ENCODE results near the gene ABHD8. TPM values are rescaled to one million over a fixed set of nuclear protein-coding genes. Genes with fewer than 3 reads are reported as not detected.

ABHD8 gene, protein sequence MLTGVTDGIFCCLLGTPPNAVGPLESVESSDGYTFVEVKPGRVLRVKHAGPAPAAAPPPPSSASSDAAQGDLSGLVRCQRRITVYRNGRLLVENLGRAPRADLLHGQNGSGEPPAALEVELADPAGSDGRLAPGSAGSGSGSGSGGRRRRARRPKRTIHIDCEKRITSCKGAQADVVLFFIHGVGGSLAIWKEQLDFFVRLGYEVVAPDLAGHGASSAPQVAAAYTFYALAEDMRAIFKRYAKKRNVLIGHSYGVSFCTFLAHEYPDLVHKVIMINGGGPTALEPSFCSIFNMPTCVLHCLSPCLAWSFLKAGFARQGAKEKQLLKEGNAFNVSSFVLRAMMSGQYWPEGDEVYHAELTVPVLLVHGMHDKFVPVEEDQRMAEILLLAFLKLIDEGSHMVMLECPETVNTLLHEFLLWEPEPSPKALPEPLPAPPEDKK
- total RNA-seq (10 to 100 TPM in 5 of 9 donors, 1 to 10 TPM in 4; 7.4 to 21.8 (median 10.3) TPM), polyA plus RNA-seq (10 to 100 TPM; 11.6 to 19.2 TPM)
- long read RNA-seq, donor 1, transcript ABHD8-201 (5 exons, 2,090 nt), result major isoform, 15 of 15 reads
- long read RNA-seq, donor 1, partial matches to known transcripts, result 0 of 15 reads
- long read RNA-seq, donor 1, other reads (novel, unspliced or antisense), result 0 of 15 reads
- long read RNA-seq, donor 2, transcript ABHD8-201 (5 exons, 2,090 nt), result major isoform, 13 of 17 reads
- long read RNA-seq, donor 2, partial matches to known transcripts, result 4 of 17 reads
- long read RNA-seq, donor 2, other reads (novel, unspliced or antisense), result 0 of 17 reads
- long read RNA-seq, donor 3, transcript ABHD8-201 (5 exons, 2,090 nt), result major isoform, 25 of 27 reads
- long read RNA-seq, donor 3, partial matches to known transcripts, result 0 of 27 reads
- long read RNA-seq, donor 3, other reads (novel, unspliced or antisense), result 2 of 27 reads

DNA sequence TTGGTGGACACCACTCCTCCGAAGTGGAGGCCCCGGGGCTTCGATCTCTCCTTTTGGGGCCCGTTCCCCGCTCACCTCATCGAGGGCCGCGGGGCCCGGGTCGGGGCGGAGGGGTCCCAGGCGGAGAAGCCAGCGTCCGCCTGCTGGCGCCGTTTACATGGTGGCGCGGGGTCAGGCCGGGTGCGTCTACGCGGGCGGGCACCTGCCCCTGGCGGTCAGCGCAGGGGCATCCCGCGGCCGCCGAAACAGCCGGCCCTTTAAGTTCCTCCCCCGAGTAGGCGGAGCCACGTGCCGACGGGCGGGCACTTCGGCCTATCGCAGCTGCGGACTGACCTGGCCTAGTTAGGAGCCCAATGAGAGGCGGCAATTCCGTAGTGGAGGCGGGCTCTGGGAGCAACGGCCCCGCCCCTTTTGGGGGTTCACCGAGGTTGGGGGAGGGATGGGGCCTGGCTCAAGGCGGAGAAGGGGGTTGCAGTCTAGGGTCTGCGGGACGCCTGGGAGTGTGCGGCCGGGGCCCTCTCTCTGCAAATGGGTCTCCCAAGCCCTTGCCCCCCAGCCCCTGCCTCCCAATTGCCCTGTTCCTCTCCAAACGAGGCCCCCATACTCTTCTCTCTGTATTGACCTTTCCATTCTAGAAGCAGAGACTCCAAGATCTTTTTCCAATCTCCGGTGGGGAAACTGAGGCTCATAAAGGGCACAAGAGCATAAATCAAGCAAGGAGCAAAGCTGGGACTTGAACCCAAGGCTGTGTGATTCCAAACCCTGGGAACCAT lies at the start of gene ABHD8:
TSS of gene ABHD8 (minus strand) at position 259 of the 773 bp plus-strand sequence. CDS start 1,809 bp downstream, outside the sequence.
- Histone ChIP-seq H3K4me1 (peaks cover 3 to 48% (median 34%) of the 10 kb centered on the region in 12 donors), H3K27ac (peak within 1 kb of the TSS; percentile 33 to 96 (median 90))

DNA sequence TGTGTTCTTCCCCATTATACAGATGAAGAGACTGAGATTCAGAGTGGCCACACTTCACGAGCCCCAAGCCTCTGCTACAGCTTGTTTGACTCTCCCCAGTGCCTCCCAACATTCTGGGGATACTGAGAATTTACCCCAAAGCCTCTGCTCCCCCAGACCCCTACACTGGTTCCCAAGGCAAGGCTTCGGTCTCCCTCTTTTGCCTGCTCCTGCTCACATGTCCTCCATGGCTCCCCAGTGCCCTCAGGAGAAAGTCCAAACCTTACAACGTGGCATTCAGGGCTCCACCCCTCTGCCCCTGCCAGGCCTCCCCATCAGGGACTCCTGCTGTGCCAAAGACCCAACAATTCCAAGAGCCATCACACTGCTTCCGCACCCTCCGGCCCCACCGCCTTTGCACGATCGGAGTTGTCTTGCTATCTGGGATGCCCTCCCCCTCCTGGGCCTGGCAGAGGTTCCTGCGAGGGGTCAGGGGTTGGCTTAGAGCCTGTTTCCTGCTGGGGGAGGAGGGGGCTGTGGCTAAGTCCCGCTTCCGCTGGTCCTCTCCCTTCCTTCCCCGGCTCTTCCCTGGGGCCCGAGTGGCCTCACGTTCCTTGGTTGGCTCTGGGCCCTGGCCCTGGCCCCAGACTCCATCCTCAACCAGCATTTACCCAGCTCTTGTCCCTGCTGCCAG lies 49.5 kb upstream of the ABHD8 start:
- ATAC-seq, result peak in 2 of 4 donors; percentile 17 to 38
- TF ChIP-seq, protein P1, sequence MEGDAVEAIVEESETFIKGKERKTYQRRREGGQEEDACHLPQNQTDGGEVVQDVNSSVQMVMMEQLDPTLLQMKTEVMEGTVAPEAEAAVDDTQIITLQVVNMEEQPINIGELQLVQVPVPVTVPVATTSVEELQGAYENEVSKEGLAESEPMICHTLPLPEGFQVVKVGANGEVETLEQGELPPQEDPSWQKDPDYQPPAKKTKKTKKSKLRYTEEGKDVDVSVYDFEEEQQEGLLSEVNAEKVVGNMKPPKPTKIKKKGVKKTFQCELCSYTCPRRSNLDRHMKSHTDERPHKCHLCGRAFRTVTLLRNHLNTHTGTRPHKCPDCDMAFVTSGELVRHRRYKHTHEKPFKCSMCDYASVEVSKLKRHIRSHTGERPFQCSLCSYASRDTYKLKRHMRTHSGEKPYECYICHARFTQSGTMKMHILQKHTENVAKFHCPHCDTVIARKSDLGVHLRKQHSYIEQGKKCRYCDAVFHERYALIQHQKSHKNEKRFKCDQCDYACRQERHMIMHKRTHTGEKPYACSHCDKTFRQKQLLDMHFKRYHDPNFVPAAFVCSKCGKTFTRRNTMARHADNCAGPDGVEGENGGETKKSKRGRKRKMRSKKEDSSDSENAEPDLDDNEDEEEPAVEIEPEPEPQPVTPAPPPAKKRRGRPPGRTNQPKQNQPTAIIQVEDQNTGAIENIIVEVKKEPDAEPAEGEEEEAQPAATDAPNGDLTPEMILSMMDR (IDR thresholded peaks at IDR 0.05), result no peak
- no peak for TF ChIP-seq POLR2A (IDR thresholded peaks at IDR 0.05)
- 25 to 46% (median 33%) methylated on average over 8 to 14 of the region's 14 CpGs for WGBS, 4 donors

More for the DNA sequence above, at the start of gene ABHD8:
- Histone ChIP-seq H3K36me3 (peaks cover 0 to 20% (median 1%) of the 10 kb centered on the region in 9 donors), H3K27me3 (no peaks in the 10 kb centered on the region), H3K4me3 (peak within 1 kb of the TSS; percentile 50 to 99 (median 82)), H3K9me3 (peaks cover 0 to 1% (median 0%) of the 10 kb centered on the region in 12 donors)
- TF ChIP-seq, protein P1 (IDR thresholded peaks at IDR 0.05), result peak; percentile 37 to 86 (median 68)
- peak in 1 of 2 donors; percentile 81 for TF ChIP-seq POLR2A (IDR thresholded peaks at IDR 0.05)
- intact Hi-C loops (cut with DNase I), result no loop called here
- 1 to 4% (median 3%) methylated on average over 20 to 52 of the region's 52 CpGs for WGBS, 4 donors
- DNase-seq (peak; percentile 96 to 99 (median 98)), ATAC-seq (peak; percentile 80 to 87 (median 82))

DNA sequence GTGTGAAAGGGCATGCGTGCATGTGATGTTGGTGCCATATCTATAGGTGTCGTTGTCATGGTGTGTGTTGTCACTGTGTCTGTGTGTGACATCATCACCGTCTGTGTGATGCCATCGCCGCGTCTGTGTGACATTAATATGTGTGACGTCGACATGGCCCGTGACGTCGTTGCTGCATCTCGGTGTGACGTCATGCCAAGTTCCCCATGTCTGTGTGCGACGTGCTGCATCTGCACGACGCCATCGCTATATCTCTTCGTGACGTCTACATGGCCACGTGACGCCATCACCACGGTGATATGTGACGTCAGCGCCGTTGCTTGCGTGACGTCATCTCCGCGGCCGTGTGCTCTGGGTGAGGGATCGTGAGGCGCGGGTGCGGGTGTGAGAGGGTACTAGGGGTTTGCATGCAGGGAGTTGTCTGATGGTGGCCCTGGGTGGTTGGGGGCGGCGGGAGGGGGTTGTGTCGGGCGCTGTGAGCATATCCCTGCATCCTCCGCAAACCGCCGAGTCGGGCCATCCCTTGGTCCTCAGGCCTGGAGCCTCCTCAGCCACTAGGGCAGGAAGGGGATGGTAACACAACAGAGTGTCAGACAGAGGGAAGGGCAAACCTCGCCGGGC lies 48.7 kb upstream of the ABHD8 start:
- Histone ChIP-seq H3K36me3 (no peaks in the 10 kb centered on the region), H3K27ac (no peak overlapping the region), H3K9me3 (no peaks in the 10 kb centered on the region), H3K4me3 (no peak overlapping the region), H3K4me1 (peaks cover 0 to 49% (median 33%) of the 10 kb centered on the region in 12 donors), H3K27me3 (no peaks in the 10 kb centered on the region)
- DNase-seq, result no peak
- ATAC-seq, result no peak
- WGBS, 4 donors, result 85 to 92% (median 89%) methylated on average over 38 to 45 of the region's 45 CpGs
- TF ChIP-seq, protein P1 (IDR thresholded peaks at IDR 0.05), result no peak
- no peak for TF ChIP-seq POLR2A (IDR thresholded peaks at IDR 0.05)
- intact Hi-C loops (cut with DNase I), result no loop called here

More for the DNA sequence above, 49.5 kb upstream of the ABHD8 start:
- H3K27ac ChIP-seq, result peak overlapping the region in 3 of 12 donors; percentile 29 to 41 (median 34)
- DNase-seq, result no peak
- H3K4me1 ChIP-seq, result peaks cover 0 to 47% (median 25%) of the 10 kb centered on the region in 12 donors
- H3K27me3 ChIP-seq, result no peaks in the 10 kb centered on the region
- H3K9me3 ChIP-seq, result no peaks in the 10 kb centered on the region
- intact Hi-C loops (cut with DNase I), result no loop called here
- H3K4me3 ChIP-seq, result no peak overlapping the region
- no peaks in the 10 kb centered on the region for H3K36me3 ChIP-seq

Measured in heart left ventricle (tissue), 16 donors.